GM12873 (cell line): ENCODE measurements around the gene EPB41L4B.

Source experiments
- CTCF ChIP-seq: IDR thresholded peaks from 2 replicates; pipeline ENCODE4 v1.5.1; 2012; ENCODE audit warnings: low read depth, mild to moderate bottlenecking, moderate library complexity, low read length, control low read depth; ENCODE audit not compliant: insufficient read depth; ENCODE audit errors: missing control alignments

The EPB41L4B gene

GRCh38 chr9:109329638-109330258 is 8.9 kb upstream of the EPB41L4B start:
- TF ChIP-seq CTCF: no peak

- TF ChIP-seq CTCF: no peak
Observed at GRCh38 chr9:109328978-109329637, 8.2 kb upstream of the EPB41L4B start.

GRCh38 chr9:109325089-109325488 is 4.2 kb upstream of the EPB41L4B start:
- TF ChIP-seq CTCF: no peak

- no peak for TF ChIP-seq CTCF
Observed at GRCh38 chr9:109323771-109324170, 2.9 kb upstream of the EPB41L4B start.

GRCh38 chr9:109321727-109322126 is 868 bp upstream of the EPB41L4B start:
- TF ChIP-seq CTCF: no peak

- TF ChIP-seq CTCF: no peak
Observed at GRCh38 chr9:109320331-109320741, 523 bp downstream of the EPB41L4B start.

- TF ChIP-seq CTCF: no peak
Observed at GRCh38 chr9:109319626-109320241, 1.1 kb downstream of the EPB41L4B start.
